ENCODE measurements around the gene C12orf56.

C12orf56 gene

DNA sequence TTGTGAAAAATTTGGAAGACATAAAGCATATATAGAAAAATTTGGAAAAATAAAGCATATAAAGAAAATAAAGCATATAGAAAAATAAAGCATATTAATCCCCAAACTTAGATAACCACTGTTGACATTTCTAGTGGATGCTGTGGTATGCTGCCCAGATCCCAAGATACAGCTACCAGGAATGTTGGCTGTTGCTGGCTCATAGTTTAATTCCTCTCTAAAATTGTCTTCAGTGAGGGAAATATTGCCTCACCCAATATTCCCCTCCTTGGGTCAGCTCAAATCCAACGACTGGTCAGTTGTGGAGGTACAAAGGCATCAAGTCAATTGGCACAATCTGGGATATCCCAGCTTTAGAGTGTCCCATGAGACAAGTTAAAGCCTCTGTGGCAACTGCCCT lies 158.4 kb downstream of the C12orf56 start:
- no peak for TF ChIP-seq POLR2AphosphoS5 (IDR thresholded peaks at IDR 0.05; ENCODE audit: low read depth, low read length)
- TF ChIP-seq TAF1 (IDR thresholded peaks at IDR 0.05; ENCODE audit: borderline replicate concordance, insufficient read depth, low read length), result no peak
- TF ChIP-seq, protein P1, sequence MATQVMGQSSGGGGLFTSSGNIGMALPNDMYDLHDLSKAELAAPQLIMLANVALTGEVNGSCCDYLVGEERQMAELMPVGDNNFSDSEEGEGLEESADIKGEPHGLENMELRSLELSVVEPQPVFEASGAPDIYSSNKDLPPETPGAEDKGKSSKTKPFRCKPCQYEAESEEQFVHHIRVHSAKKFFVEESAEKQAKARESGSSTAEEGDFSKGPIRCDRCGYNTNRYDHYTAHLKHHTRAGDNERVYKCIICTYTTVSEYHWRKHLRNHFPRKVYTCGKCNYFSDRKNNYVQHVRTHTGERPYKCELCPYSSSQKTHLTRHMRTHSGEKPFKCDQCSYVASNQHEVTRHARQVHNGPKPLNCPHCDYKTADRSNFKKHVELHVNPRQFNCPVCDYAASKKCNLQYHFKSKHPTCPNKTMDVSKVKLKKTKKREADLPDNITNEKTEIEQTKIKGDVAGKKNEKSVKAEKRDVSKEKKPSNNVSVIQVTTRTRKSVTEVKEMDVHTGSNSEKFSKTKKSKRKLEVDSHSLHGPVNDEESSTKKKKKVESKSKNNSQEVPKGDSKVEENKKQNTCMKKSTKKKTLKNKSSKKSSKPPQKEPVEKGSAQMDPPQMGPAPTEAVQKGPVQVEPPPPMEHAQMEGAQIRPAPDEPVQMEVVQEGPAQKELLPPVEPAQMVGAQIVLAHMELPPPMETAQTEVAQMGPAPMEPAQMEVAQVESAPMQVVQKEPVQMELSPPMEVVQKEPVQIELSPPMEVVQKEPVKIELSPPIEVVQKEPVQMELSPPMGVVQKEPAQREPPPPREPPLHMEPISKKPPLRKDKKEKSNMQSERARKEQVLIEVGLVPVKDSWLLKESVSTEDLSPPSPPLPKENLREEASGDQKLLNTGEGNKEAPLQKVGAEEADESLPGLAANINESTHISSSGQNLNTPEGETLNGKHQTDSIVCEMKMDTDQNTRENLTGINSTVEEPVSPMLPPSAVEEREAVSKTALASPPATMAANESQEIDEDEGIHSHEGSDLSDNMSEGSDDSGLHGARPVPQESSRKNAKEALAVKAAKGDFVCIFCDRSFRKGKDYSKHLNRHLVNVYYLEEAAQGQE (IDR thresholded peaks at IDR 0.05; ENCODE audit: insufficient read depth in 1 of 2, low read depth in 2 of 2, low read length in 2 of 2), result no peak
- TF ChIP-seq FOXP2 (optimal IDR thresholded peaks at IDR 0.05; ENCODE audit: borderline replicate concordance, extremely low read depth, extremely low read length, insufficient read depth), result no peak

DNA sequence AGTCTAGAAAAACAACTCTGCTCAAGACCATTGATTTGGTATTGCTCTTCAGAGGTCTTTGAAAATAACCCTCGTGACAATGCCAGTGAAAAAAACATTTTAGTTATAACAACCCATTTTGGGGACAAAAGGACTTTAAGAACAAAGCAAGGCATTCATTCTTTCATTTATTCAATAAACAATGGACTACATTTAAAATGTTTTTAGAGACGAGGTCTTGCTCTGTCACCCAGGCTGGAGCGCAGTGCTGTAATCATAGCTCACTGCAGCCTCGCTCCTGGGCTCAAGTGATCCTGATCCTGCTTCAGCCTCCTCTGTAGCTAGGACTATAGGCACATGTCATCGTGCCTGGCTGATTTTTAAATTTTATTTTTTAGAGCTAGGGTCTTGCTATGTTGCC lies 160.8 kb downstream of the C12orf56 start:
- TF ChIP-seq FOXP2 (optimal IDR thresholded peaks at IDR 0.05; ENCODE audit: borderline replicate concordance, extremely low read depth, extremely low read length, insufficient read depth) (no peak), TAF1 (IDR thresholded peaks at IDR 0.05; ENCODE audit: borderline replicate concordance, insufficient read depth, low read length) (no peak), SIN3A (IDR thresholded peaks at IDR 0.05; ENCODE audit: borderline replicate concordance, insufficient read depth, low read length) (no peak), POLR2AphosphoS5 (IDR thresholded peaks at IDR 0.05; ENCODE audit: low read depth, low read length) (no peak)
- TF ChIP-seq, protein P1 (IDR thresholded peaks at IDR 0.05; ENCODE audit: insufficient read depth in 1 of 2, low read depth in 2 of 2, low read length in 2 of 2), result no peak

DNA sequence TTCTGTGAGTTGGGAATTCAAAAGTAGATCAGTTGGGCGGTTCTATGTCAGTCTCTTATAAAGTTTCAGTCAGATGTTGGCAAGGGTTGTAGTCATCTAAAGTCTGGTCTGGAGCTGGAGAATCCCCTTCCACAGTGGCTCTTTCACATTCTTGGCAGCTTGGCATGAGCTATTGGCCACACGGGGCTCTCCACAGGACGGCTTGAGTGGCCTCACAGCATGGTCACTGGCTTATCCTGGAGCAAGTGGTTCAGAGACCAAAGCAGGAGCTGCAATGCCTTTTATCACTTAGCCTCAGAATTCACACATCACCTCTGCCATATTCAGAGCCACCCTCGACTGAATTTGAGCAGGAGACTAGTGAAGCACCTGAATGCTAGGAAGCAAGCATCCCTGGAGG lies 161.3 kb downstream of the C12orf56 start:
- no peak for TF ChIP-seq POLR2AphosphoS5 (IDR thresholded peaks at IDR 0.05; ENCODE audit: low read depth, low read length)
- TF ChIP-seq FOXP2 (optimal IDR thresholded peaks at IDR 0.05; ENCODE audit: borderline replicate concordance, extremely low read depth, extremely low read length, insufficient read depth), result no peak
- TF ChIP-seq, protein P1 (IDR thresholded peaks at IDR 0.05; ENCODE audit: insufficient read depth in 1 of 2, low read depth in 2 of 2, low read length in 2 of 2), result no peak
- TF ChIP-seq TAF1 (IDR thresholded peaks at IDR 0.05; ENCODE audit: borderline replicate concordance, insufficient read depth, low read length), result no peak
- TF ChIP-seq SIN3A (IDR thresholded peaks at IDR 0.05; ENCODE audit: borderline replicate concordance, insufficient read depth, low read length), result no peak

DNA sequence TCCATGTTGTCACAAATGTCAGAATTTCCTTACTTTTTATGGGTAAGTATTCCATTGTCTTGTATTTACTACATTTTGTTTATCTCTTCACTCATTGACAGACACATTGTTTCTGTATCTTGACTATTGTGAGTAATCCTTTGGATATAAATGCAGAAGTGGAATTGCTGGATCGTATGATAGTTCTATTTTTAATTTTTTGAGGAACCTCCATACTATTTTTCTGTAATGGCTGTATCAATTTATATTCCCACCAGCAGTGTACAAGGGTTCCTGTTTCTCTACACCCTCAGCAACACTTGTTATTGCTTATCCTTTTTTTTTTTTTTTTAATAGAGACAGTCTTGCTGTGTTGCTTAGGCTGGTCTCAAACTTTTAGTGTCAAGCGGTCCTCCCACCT lies 164.9 kb downstream of the C12orf56 start:
- TF ChIP-seq FOXP2 (optimal IDR thresholded peaks at IDR 0.05; ENCODE audit: borderline replicate concordance, extremely low read depth, extremely low read length, insufficient read depth) (no peak), POLR2AphosphoS5 (IDR thresholded peaks at IDR 0.05; ENCODE audit: low read depth, low read length) (no peak), TAF1 (IDR thresholded peaks at IDR 0.05; ENCODE audit: borderline replicate concordance, insufficient read depth, low read length) (no peak)
- TF ChIP-seq, protein P1 (IDR thresholded peaks at IDR 0.05; ENCODE audit: insufficient read depth in 1 of 2, low read depth in 2 of 2, low read length in 2 of 2), result no peak

All from PFSK-1 (cell line).